GM18502 (cell line): ENCODE measurements around the gene SCFD2.

Experiments
- ATAC-seq: cut with Tn5 transposase; IDR thresholded peaks from one replicate; pipeline ENCODE4 v1.9.1; 2021; ENCODE audit warnings: mild to moderate bottlenecking; ENCODE audit not compliant: unreplicated experiment, poor library complexity

The SCFD2 gene

GRCh38 chr4:53023677-53024299, 342.1 kb downstream of the SCFD2 start:
- no peak for ATAC-seq

DNA sequence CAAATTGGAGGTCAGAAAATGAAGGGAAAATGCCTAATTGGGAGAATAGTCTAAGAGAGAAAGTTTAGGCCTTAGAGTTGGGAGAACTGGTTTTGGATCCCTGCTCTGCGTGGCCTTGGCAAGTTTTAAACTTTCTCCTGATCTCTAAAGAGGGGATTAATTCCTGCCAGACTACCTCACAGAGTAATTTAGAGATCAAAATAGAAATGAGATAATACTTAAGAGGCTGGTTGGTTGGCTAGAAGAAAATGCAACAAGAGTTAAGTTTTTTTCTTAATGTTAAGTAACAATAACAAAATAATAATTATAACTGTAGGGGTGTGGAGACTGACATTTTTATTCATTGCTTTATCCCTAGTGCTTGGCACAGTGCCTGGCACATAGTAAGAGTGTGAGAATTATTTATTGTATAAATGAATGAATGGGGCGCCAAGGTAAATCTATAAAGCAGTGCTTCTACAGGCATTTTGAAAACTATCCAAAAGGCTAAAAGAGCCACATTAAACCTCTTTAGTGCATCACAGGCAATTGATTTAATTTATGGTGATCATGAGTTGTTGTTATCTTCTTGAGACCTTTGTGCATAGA, 343.3 kb downstream of the SCFD2 start:
- no peak for ATAC-seq

- no peak for ATAC-seq
Measured at GRCh38 chr4:53021754-53022512, 343.9 kb downstream of the SCFD2 start.

DNA sequence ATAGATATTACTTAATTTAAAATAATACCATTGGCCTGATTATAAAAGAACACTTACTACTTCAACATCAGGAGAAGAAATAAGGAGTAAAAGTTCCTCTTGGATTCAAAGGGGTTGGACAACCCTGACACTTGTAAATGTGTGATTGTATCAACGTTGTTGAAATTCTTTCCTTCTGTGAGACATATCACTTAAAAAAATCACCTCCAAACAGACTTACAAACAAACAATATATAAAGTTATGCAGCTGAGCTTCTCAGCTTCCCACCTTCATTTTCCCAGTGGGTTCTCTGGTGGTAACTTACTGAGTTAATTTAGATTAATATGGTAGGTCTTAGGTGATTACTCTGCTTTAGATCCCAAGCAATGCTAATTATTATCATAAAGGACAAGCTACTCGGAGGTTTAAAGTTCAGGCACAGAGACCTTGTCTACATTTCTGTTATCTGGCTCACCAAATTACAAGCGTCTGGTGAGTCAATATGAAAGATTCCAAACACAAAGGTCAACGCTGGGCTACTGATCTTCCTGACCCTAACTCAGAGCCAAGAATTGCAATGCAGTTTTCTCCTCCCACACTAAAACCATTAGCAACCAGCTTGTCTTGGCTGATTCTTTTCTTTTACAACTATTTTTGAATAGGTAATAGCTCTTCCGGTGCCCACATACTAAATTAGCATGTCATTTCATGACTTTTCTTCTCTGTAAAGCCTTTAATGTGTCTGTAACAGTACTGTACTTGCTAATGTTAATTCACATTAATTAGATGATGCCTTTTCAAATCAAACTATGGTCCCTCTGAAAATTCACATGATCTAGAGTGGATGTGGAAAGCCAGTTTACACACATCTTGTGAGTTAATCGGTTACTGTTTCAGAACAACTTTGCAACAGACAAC, 346.1 kb downstream of the SCFD2 start:
- ATAC-seq: no peak

GRCh38 chr4:53018471-53018870, 347.4 kb downstream of the SCFD2 start:
- ATAC-seq: no peak

- ATAC-seq: no peak
Measured at GRCh38 chr4:53016099-53016820, 349.6 kb downstream of the SCFD2 start.

- ATAC-seq: no peak
Measured at GRCh38 chr4:53015681-53016080, 350.2 kb downstream of the SCFD2 start.

DNA sequence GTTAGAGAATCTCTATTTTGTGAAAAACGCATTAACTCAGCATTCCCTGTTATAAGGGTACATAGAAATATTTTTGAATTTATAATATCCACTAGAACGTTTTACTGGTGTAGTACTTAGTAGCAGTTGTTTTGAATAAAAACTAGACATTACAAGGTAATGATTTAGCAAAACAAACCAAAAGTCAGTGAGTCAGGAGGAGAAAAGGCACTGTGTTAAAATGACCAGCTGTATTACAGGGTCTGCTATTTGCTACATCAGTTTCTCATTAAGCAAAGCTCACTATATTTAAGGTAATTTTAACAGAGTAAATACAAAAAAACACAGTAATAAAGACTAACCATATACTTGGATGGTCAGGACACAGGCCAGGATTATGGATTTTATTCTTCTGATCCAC, 351.0 kb downstream of the SCFD2 start:
- no peak for ATAC-seq

- no peak for ATAC-seq
Measured at GRCh38 chr4:53013873-53014775, 351.7 kb downstream of the SCFD2 start.

GRCh38 chr4:53012738-53013137, 353.1 kb downstream of the SCFD2 start:
- peak; percentile 89 for ATAC-seq

DNA sequence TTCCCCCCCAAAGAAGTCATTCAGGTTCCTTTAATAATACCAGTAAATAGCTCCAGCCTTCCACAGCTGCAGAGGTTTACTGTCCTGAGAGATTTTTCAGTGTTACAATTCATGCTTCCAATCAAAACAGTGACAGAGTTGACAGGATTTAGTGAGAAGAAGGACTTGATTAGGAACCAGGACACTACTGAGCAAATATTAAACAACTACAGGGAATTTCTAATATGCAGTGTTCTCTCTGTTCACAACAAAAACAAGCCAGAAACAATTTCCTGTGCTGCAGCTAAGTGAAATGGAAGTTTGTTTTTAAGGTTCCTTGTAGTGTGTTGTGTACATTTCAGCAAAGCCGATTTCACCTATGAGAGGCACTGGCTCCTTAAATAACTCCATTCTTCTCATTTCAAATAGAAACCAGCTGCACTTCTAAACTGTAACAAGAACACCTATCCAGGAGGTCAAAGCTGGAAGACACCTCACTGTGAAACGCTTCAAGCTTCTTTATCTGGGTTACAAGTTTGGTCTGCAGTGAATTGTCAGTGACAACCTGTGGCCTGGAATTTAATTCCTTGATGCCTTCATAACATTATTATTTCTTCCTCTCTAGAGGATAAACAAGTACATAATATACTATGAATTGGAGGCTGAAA, 354.5 kb downstream of the SCFD2 start:
- ATAC-seq: no peak

DNA sequence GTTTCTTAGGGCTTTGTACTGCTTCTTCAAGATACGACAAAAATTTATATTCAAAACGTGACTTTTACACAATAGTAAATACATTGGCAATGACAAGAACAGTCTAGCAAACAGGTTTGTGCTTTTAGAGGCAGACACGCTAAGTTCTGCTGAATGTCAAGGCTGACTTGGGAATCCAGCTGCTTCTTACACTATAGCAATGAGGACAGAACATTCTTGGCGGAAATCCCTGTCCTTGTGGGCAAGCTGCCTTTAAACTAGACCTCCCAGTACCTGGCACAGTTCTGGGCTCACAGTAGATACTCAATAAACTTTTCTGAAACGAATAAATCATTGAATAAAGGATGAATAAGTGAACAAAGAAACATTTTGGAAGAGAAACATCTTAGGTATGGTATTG, 355.5 kb downstream of the SCFD2 start:
- no peak for ATAC-seq

DNA sequence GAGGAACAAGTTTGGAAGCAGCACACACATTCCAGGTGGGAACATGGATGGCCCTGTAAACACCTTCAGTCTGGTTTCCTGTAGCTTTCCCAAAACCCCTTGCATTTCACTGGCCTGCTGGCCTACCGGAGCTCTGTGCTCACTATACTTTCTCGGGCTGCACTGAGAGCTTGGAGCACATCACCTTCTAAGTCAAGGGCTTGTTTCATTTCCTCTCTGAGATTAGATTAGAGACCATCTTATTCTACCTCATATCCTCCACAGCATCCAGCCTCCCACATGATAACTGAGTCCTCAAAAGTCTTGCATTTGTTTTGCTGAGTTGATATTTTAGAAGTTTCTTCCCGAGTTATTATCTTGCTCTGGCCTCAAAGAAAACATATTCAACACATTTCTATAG, 356.0 kb downstream of the SCFD2 start:
- peak; percentile 66 for ATAC-seq

GRCh38 chr4:53007024-53007423, 358.8 kb downstream of the SCFD2 start:
- ATAC-seq: no peak

- no peak for ATAC-seq
Measured at GRCh38 chr4:53005808-53006207, 360.1 kb downstream of the SCFD2 start.

DNA sequence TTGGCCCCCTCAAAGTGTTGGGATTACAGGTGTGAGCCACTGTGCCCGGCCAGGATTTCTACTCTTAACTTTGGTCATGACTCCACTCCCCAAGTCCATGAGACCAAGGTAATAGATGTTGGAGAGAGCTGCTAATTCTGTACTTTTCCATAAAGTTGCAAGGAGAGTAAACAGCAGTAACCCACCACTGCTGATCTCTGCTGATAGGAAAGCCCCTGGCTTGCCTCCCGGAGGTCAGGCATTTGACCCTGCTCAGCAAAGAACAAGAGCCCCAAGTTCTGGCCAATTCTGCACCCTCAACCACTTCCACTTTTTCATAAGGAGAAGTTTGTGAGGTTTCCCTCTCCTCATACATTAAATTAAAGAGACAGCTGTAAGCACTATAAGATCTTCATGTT, 360.7 kb downstream of the SCFD2 start:
- ATAC-seq: no peak

DNA sequence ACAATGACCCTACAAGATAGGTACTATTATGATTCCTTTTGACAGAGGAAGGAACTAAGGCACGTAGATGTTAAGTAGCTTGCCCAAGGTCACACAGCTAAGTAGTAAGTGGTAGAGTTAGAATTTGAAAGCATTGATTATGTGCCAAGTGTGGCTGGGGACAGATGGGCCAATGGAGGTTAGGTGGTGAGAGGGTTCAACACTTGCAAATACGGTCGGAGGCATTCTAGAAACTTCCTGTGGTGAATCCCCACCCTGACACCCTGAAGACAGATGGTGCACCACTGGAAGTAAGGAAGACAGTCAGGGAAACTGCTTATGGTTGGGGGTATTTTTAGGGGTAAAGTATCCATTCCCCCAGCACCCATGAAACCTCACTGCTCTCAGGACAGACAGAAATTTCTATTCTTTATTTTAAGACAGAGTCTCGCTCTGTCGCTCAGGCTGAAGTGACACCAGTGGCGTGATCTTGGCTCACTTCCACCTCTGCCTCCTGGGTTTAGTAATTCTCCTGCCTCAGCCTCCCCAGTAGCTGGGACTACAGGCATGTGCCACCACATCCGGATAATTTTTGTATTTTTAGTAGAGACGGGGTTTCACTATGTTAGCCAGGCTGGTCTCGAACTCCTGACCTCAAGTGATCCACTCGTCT, 361.2 kb downstream of the SCFD2 start:
- no peak for ATAC-seq

GRCh38 chr4:53003959-53004358, 361.9 kb downstream of the SCFD2 start:
- ATAC-seq: no peak
